Activated T-helper 1 cell treated with Interleukin-2 at 50 U/mL for 16 hours (primary cell): ENCODE data around the gene CPLANE2.
"Not testable (repeated sequence)": the region's sequence is repeated elsewhere in the genome, so short reads cannot be mapped to it uniquely, and the experiment has no call there.

Source experiments
- DNase-seq: peaks from one replicate; pipeline ENCODE4 v3.0.0-alpha.2; 2020; ENCODE audit warnings: low read depth

CPLANE2 gene

DNA sequence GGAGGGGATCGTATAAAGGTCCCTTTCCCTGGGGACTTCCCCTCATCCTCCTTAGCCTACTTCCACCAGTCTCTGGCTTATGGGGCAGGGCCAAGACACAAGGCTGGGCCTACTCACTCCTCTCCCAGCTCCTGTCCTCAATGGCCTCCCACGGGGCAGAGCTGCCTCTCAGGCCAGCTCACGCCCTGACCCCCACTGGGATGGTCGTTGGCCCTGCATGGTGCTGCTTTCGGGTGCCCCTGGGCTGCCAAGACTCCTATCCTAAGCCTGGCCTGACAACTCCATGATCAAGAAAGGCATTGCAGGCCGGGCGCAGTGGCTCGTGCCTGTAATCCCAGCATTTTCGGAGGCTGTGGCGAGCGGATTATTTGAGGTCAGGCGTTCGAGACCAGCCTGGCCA lies 6.2 kb downstream of the CPLANE2 start:
- DNase-seq, result no peak

DNA sequence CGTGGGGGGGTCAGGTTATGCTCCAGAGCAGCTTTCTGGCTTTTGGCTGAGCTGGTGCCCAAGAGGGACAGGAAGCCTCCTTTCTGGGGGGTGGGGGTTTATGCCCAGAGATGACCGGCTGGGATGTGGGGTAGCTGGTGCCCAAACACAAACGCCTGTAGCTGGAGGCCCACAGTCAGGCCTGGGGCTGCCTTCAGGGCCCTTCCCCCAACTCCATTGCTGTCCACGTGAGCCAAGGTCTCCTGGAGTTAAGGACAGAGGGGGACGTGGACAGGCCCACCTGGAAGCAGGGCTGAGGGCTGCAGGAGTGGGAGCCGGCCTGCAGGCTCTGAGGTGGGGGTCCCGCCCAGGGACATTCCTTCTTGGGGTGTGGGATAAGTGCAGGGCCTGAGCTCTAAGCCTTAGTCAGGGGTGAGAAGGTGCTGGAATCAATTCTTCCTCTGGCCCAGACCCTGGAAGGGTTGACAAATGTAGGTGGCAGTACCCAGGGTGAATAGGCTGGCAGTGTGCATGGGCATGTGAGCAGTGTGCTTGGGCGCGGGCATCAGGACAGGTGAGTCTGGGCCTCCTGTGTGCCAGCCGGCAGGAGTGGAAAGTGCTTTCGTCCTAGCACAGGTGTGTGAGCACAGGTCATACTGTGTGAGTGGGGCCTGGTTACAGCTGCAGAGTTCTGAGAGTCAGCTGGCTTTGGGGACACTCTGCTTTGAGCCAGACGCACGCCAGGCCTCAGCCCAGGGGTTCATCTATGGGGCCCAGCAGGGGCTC lies 6.8 kb downstream of the CPLANE2 start:
- DNase-seq, result no peak

DNA sequence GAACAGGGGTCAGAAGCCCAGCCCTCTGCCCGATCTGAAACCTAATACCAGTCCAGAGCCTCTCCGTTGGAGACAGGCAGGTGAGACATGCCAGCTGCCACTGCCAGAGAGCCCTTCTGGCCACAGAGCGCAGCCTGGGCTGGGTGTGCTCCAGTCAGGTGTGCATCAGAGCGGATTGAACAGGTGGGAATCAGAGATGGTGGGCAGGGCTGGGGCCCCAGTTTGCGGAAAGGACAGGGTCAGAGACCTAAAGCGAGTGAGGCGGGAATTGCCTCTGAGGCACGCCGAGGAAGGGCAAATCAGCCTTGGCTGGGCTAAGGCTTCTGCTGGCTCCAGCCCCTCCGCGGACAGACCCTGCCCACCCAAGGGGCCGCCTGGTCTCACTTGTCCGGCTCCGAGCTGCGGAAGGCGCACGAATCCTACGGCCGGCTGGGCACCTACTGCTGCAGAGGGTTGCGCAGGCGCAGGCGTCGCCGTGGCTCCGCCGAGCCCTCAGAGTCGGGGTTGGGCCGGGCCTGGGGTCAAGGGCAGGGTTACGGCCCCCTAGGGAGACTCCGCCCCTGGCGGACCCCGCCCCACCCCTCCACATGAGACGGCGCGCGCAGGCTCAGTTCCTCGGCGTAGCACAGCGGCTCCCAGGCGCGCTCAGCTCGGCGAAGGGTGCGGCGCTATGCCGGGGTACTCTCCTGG lies 10.3 kb downstream of the CPLANE2 start:
- DNase-seq, result no peak

DNA sequence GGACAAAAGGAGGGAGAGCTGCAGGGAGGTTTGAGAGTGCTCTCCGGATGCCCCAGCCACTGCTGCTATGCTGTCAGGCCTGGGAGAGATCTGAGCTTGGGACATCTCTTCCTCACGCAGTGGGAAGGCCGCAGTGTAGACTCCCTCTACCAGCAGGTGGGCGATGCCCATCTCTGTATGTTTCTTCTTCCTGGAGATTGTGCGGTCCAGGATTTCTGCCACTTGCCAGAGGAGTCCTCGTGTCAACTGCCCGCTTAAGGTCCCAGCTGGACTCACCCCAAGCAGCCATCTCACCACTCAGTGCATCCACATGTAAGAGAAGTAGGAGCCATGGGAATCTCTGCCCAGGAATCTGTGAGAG lies 10.9 kb downstream of the CPLANE2 start:
- no peak for DNase-seq

DNA sequence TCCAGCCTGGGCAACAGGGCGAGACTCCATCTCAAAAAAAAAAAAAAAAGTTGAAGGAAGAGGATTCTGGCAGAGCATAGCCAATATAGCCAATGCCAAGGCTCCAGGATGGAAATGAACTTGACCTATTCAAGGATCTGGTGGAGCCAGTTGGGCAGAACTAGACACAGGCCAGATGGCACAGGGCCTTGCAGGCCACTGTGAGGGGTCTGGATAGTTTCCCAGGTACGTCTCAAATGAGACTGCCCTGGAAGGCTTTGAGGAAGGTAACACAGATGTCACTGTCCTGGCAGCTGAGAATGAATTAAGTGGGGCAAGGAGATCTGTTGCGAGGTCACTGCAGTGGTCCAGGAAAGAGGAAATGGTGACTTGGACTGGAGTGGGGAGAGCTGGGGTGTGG lies 12.5 kb downstream of the CPLANE2 start:
- DNase-seq, result no peak

DNA sequence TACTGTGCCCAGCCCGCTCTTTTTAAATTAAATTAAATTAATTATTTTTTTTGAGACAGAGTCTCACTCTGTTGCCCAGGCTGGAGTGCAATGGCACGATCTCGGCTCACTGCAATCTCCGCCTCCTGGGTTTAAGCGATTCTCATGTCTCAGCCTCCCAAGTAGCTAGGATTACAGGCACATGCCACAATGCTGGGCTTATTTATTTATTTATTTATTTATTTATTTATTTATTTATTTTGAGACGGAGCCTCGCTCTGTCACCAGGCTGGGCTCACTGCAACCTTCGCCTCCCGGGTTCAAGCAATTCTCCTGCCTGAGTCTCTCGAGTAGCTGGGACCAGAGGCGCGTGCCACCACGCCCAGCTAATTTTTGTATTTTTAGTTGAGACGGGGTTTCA lies 14.3 kb downstream of the CPLANE2 start:
- not testable (repeated sequence) for DNase-seq

DNA sequence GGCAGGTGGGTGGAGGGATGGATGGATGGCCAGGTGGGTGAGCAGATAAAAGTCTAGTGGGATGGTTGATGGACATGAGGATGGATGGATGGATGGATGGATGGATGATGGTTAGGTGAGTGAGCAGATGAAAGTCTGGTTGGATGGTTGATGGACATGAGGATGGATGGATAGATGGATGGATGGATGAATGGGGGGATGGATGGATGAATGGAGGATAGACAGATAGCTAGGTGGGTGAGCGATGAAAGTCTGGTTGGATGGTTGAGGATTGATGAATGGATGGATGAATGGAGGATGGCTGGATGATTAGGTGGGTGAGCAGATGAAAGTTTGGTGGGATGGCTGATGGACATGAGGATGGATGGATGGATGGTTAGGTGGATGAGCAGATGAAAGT lies 15.5 kb downstream of the CPLANE2 start:
- no peak for DNase-seq

DNA sequence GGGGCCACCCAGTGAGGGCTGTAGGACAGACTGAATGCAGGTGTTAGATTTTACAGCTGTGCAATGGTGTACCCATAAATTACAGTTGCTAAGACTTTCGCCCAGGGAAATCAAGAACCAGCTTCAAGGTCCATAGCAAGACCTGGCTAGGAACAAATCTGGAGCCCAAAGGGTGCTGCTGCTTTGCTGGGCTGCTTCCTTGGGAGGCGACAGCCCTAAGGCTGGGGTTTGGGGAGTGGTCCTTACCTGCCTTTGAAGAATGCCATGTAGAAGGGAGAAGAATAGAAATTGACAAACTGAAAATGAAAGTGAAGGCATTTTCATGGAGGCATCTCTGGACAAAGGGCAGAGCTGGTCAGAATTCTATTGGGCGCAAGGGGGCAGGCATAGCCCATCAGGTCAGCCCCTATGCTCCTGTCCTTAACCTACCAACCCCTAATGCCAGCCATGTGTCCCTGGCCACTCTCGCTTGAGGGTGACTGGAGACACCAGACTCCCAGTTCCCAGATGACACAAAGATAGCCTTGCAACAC lies 16.9 kb downstream of the CPLANE2 start:
- DNase-seq, result no peak

DNA sequence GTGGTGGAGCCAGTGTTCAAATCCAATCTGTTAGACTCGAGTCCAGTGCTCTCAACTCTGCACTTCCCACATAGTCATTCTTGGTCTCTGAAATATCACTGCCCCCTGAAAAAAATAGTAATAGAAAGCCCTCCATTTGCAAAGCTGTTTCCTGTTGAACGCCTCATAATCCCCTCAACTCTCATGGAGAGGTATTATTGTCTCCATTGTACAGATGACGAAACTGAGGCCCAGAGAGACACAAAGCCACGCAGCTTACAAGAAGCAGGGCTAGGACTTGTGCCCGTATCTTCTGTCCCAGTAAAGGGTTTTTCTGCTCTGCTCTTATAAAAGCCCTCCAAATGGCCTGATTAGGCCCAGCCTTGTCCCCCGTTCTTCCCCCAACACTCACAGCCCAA lies 18.3 kb downstream of the CPLANE2 start:
- no peak for DNase-seq

DNA sequence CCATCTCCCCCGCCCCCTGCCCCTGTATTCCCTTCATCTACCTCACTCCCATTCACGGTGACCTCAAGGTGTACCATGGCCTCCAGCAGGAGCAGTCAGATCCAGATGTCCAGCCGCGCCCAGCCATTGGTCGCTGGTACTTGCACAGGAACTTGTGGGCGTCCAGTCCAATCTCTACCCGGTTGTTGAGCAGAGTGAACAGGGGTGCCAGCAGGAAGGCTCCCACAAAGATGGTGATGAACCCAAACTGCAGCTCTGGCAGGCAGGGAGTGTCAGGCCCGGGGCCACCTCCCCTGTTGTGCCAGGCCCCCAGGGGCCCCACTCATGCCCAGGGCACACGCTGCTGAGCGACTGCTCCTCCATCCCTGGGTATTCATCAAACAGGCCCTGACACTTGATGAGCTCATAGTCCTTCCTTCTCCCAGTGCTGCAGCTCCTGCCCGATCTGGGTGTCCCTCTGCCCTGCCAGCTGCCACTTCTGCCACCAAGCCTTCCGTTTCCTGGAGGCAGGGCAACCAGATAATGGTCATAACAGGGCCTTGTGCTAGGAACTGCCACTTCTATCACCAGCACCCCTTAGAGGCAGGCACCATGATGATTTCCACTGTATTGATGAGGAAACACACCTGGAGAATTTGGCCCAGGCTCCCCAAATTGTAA lies 18.8 kb downstream of the CPLANE2 start:
- no peak for DNase-seq

DNA sequence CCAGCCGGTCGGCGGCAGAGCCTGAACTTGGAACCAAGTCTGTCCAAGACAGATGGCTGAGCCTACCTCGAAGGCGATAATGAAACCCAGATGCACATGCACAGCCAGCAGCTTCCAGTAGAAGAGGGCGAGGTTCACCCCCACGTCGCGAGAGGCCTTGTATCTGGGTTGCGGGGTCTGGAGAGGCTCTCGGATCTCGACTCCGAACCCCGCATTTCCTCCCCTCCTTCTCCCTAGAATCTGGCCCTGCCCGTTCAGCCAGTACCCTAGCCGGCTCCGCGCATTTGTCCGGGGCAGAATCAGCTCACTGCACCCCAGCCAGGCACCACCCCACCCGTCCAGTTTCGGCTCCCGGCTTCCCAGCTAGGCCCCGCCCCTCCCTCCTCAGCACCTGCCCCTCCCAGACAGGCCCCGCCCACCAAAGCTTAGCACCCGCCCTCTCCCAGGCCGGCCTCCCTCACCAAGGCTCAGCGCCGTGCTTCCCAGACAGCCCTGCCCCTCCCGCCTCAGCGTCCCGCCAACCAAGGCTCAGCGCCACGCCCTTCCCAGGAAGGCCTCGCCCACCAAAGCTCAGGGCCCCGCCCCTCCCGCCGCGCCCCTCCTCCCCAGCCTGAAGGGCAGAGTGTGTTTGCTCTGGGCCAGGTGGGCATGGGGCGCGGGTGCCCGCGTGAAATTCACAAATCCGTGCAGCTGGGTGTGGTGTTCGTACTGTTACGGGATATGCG lies 19.8 kb downstream of the CPLANE2 start:
- DNase-seq, result peak; percentile 88

DNA sequence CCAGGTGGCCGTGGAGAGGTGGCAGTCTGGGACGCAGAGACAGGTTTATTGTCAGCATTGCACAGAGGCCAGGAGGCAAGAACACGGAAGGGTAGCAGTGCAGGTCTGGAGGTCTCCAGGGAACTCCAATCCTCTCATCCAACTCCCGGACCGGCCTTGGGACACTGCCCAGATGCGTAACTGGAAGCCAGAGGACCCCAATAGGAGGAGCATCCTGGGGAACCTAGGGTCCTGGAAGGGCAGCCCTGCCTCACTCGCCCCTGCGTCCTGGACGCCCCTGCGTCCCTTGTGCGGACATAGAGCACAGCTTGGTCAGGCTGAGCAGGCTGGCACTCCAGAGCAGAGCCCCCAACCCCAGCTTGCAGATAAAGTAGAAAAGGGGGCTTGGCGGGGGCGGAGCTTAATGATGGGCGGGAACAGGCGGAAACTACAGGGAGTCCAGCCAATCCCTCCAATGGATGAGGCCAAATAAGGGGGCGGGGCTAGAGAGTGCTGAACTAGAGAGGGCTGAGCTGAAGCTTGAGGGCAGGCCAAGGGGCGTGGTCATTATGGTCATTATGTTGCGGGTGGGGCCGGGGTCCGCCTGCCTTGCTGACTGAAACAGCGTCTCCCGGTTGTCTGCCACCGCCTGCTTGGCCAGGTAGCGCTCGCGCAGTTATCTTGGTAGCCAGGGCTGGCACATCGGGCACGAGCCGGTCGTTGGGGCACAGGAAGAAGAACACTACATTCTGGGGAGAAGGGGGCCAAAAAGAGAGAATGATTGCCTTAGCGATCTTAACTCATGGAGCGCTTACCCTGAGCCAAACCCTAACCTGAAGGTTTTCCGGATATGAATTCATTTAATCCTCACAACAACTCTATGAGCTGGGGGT lies 20.9 kb downstream of the CPLANE2 start:
- DNase-seq, result no peak

DNA sequence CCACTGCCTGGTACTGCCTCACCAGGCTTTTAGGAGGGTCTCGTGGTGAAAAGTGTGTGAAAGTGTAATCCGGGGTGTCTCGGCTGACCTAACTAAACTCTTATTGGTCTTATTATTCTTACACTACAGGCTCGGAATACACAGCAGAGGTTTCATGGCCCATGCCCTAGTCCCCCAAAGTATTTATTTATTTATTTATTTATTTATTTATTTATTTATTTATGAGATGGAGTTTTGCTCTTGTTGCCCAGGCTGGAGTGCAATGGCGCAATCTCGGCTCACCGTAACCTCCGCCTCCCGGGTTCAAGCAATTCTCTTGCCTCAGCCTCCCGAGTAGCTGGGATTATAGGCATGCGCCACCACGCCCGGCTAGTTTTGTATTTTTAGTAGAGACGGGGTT lies 21.7 kb downstream of the CPLANE2 start:
- DNase-seq, result not testable (repeated sequence)

DNA sequence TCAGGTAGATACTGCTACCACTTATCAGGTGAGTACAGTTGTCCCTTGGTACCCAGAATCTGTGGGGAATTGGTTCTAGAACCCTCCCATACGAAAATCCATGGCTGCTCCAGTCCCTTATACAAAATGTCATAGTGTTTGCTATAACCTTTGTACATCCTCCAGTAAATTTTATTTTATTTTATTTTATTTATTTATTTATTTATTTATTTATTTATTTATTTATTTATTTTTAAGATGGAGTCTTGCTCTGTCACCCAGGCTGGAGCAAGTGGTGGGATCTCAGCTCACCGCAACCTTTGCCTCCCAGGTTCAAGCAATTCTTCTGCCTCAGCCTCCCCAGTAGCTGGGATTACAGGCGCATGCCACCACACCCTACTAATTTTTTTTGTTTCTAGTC lies 23.4 kb downstream of the CPLANE2 start:
- DNase-seq, result not testable (repeated sequence)

DNA sequence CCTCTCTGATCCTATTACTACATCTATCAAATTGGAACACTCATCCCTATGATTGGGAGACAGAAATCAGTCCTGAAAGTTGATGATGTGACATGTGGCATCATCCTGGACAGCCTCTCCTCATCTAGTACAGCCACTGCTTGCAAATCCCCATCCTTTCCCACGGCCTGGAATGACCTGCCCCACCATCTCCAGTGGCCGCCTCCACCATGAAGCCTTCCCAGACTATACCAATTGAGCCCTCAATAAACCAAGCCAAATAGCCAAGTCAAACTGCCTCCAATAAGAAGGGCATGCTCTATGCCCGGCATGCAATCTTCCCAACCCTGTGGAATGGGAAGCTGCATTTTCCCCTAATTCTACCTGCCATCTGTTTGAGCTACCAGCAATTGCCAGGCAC lies 24.0 kb downstream of the CPLANE2 start:
- DNase-seq, result no peak

DNA sequence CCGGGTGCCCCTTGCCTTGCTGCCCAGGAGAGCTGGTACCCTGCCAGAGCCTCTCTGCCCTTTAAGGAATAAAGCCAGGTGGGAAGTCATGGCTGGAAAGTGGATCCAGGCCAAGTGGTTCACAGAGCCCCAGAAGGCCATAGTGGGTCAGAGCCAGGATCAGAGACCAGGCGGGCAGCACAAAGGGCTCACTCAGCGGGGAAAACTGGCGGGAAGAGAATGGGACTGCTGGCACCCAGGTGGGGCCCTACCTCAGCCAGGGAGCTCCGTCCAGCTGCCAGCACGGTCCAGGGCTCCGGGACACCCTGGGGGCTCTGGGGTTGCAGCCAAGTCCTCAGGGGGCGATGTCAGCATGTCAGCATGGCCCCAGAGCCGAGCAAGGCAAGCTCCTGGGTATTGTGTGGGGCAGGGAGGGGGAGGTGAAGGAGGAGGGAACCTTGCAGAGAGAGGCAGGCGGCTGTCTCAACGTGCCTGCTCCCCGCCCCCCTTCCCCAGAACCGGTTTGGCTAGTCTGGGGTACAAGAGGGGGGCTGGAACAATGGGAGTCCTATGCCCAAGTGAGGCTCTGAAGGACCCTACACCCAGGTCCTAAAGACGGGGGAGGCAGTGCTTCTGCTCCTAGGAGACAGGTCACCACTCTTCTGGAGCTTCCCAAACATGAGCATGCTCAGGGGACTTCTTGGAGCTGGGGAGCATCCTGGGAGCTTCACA lies 24.6 kb downstream of the CPLANE2 start, which contains the start of gene ARHGEF19:
Gene ARHGEF19 (minus strand): TSS at position 402 of the 711 bp plus-strand sequence. CDS start 3,598 bp downstream, outside the sequence.
- no peak for DNase-seq

DNA sequence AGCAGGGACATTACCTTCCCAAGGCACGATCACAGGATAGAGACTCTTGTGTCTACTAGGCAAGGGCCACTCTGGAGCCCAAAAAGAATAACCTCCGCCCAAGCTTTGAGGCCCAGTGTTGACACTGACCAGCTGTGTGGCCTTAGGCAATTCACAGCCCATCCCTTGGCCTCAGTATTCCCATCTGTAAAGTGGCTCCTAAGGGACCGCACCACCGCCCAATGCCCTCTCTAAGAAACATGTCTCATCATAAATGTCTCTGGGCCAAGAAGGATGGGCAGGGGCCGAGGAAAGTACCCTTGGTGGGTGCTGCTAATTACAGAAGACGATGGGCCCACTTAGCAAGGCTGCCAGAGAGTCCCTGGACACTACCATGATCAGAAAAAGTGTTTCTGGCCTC lies 25.2 kb downstream of the CPLANE2 start:
- no peak for DNase-seq

DNA sequence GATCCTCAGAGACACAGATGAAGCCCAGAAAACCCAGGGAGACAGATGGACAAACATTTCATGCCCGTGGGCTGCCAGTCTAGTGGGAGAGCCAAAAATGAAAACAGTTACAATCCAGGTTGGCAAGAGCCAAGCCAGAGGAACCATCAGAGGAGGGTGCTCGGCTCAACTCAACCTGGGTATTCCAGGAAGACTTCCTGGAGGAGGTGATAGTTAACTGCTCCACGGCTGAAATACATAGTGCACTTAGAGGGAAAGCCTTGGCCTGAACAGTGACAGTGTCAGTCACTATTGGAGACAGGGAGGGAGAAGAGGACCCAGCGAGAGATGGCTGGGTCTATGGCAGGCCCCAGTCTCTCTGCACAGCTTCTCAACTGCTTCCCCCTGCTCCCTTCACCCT lies 26.4 kb downstream of the CPLANE2 start:
- DNase-seq, result no peak

DNA sequence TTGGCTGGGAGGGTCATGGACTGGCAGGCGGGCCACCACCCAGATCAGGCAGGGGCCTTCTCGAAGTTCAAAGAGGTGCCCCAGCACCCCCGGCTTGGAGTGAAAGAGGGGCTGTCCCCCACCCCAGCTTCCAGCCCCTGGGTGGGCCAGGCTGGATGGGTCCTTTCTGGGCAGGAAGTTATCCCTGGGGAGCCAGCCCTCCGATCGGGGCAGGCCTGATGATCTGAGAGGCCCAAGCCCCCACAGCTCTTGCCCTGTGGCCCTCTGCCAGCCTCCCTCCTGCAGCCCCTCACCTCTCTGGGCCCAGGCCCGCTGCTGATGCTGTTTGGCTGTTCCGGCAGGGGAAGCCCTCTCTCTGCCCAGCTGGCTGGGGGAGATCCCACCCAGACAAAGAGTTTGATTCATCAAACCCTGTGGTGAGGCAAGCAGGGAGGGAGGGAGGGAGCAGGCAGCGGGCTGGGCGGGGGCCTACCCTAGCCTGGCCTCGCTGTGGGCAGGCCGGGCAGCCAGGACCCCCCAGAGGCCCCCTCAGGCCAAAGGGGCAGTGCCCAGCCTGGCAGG lies 27.1 kb downstream of the CPLANE2 start:
- no peak for DNase-seq

DNA sequence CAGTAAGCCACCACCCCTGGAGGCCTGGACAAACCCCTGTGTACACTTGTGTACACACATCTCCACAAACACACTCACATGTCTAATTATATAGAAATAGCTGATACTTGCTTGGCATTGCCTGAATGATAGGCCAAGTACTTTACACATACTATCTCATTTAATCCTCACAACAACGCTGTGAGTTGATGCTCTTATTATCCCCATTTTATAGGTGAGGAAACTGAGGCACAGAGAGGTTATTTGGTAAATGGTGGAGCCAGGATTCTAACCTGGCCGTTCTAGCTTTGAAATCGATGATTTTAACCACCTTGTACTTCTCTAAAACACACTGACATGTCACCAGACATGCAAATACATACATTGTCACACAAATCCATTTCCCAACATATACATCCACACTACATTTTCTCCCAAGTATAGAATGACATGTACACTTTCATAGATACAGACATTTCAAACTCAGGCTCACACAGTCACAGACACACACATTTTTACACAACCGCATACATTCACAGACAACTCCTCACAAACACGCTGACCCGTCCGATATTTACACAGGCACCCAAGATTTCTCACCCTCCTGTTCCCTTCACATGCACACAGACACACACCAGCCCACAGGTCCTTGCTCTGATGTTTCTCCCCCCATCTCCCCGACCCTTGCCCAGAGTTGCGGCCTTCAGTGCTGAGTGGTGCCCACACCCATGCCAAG lies 27.7 kb downstream of the CPLANE2 start:
- DNase-seq, result no peak
